ENCODE results near the gene DNASE2B. TPM values are rescaled to one million over a fixed set of nuclear protein-coding genes. Genes with fewer than 3 reads are reported as not detected.

DNASE2B gene
- total RNA-seq, 4 donors from 2014 or later: 1.3 to 32.3 (median 1.5) TPM; not detected in 1

DNA sequence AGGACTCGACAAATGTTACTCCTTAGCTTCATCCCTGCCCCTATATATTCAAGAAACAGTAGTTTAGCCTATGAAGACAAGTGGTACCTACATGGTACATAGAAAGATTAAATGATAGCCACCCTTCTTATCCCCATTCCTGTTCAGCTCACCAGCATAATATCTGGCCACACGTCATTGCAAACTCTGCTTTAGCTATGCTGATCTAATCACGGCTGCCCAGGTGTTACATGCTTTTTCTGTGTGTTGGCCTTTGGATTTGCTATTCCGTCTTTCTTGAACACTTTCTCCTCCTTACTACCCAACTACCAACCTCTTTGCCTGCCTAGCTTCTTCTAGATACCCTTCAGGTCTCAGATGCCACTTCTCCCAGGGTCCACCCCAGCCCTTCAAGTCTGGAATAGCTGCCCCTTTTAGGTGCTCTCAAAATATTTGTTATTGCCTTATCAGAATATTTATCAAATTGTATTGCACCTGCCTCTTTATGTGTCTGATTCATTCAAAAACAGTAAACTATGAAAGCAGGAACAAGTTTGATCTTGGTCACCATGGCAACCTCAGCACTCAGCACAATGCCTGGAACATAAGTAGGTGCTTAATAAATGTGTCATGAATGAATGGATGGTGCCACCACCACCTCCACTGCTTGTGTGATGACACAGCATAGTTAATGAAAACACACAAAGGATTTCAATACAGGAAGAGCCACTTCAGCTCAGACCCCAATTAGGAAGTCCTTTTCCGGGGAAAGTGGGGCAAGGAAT lies 11.4 kb upstream of the DNASE2B start:
- TF ChIP-seq, protein P1, sequence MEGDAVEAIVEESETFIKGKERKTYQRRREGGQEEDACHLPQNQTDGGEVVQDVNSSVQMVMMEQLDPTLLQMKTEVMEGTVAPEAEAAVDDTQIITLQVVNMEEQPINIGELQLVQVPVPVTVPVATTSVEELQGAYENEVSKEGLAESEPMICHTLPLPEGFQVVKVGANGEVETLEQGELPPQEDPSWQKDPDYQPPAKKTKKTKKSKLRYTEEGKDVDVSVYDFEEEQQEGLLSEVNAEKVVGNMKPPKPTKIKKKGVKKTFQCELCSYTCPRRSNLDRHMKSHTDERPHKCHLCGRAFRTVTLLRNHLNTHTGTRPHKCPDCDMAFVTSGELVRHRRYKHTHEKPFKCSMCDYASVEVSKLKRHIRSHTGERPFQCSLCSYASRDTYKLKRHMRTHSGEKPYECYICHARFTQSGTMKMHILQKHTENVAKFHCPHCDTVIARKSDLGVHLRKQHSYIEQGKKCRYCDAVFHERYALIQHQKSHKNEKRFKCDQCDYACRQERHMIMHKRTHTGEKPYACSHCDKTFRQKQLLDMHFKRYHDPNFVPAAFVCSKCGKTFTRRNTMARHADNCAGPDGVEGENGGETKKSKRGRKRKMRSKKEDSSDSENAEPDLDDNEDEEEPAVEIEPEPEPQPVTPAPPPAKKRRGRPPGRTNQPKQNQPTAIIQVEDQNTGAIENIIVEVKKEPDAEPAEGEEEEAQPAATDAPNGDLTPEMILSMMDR (IDR thresholded peaks at IDR 0.05; ENCODE audit: low read depth): no peak

DNA sequence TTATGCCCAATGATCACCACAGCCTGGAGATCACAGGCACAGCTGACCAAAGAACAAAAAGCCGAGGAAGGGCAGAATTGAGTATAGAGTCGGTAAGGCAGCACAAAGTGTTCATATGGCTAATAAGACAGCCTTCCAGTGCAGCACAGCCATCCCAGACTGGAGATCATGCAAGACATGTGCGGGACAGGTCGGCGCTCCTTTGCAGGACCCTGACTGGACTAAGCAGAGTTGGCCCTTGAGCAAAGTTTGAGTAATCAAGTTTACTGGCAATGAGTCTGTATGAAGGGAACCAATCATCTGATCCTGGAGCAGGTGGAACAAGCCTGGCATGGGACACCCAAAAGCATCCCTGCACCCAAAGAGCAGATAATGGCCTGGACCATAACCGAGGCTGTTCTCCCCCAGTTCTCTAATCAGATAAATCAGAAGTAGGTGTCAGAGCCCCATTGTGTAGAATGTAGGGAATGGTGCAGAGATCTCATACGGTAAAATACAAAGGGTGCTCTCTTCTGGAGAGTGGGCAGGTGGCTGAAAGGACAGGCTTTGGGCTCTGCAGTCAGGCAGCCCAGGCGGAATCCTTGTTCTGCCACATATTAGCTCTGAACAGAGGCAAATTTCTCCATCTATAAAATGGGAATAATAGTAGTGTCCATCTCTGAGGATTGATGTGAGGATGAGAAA lies 10.7 kb upstream of the DNASE2B start:
- TF ChIP-seq, protein P1 (IDR thresholded peaks at IDR 0.05; ENCODE audit: low read depth): no peak

DNA sequence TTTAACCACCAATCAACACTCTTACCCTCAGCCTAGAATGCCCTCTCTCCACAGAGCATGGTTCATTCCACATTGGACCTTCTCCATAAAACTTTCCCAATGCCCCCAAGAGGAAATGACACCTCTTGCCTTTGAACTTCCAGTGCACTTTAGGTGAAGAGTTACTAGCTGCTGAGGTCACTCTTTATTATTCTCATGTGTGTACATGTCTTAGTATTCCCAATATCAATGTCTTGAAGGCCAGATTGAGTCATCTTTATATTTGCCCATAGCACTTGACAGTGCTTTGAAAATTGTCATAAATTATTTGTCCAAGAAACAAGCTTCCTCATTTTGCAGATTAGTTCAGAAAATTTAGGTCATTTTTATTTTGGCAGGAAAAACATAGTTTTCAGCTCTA lies 8.1 kb upstream of the DNASE2B start:
- TF ChIP-seq, protein P1 (IDR thresholded peaks at IDR 0.05; ENCODE audit: low read depth): no peak

DNA sequence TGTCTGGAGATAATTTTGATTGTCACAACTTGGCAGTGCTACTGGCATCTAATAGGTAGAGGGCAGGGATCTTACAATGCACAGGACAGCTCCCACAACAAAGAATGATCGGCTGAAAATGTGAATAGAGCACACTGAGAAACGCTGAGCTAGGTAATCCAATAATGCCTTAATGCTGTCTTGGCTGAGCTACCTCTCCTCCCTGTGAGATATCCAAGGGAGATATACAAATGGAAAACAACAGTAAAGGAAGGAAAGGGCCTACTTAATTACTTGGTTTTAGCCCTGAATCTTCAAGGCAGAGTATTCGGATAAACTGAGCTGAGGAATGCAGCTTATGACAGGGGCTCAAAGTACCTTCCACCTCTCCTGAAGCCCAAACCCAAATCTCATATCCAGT lies 2.9 kb downstream of the DNASE2B start:
- TF ChIP-seq, protein P1 (IDR thresholded peaks at IDR 0.05; ENCODE audit: low read depth): no peak

DNA sequence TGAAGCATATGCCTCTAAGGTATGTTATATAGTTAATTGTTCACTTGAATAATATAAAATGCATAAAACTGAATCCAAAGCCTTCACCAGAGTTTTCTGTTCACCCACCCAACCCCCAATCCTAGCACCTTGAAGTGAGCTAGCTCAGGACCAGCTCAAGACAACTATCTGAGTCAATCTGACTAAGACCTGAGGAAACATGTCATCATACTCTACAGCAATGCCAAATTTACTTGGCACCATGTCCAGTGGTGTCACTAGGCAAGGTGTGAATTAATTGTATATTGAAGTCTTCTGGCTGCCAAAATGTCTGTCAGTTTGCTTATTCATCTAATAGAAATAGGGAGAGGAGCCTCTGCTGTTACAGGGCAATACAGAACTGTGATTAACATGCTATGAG lies 3.8 kb downstream of the DNASE2B start:
- TF ChIP-seq, protein P1 (IDR thresholded peaks at IDR 0.05; ENCODE audit: low read depth): no peak

DNA sequence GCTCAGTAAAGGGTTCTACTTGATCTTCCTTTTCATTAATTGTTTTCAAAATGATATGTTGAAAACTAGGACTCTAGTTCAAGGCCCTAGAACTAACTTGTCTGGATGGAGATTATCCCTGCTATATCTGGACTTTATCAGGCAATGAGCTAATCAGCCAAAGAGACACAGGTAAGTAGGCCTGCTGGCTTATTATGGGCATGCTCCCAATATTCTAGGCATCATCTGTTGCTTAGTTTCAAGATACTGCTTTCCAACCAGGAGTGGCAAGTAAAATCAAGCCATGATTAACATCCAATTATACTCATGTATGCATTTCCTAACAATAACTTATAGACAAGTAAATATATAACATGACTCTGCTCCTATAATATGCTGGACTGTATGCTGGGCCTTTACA lies 4.2 kb downstream of the DNASE2B start:
- TF ChIP-seq, protein P1 (IDR thresholded peaks at IDR 0.05; ENCODE audit: low read depth): no peak

DNA sequence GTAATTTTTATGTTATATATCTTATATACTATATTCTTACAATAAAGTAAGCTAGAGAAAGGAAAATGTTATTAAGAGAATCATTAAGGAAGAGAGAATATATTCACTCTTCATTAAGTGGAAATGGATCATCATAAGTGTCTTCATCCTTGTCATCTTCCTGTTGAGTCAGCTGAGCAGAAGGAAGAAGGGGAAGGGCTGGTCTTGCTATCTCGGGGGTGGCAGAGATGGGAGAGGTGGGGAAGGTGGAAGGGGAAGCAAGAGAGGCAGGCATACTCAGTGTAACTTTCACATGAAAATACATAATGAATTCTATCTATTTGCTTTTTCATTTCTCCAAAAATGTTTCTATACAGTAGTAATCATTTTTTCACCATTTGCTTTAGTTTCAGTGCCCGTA lies 5.1 kb downstream of the DNASE2B start:
- TF ChIP-seq, protein P1 (IDR thresholded peaks at IDR 0.05; ENCODE audit: low read depth): no peak

Data from subcutaneous adipose tissue (tissue), 4 donors.